Hepatocyte (in vitro differentiated cells): ENCODE results near the gene RPLP1.

ENCODE experiments used
- CTCF ChIP-seq: fragments of 200-600 bp; sonication (generic); IDR thresholded peaks from 2 replicates; pipeline ENCODE4 v1.5.1; 2016; ENCODE audit warnings: antibody characterized with exemption, mild to moderate bottlenecking; ENCODE audit not compliant: poor library complexity
- EZH2 ChIP-seq: fragments of 200-600 bp; sonication (generic); IDR thresholded peaks from 2 replicates; pipeline ENCODE4 v1.6.1; 2016; ENCODE audit warnings: antibody characterized with exemption, mild to moderate bottlenecking, borderline replicate concordance

GRCh38 chr15:69434238-69434637 is 18.4 kb upstream of the RPLP1 start:
- TF ChIP-seq CTCF (no peak), EZH2 (no peak)
